ENCODE data around the gene S100A13.

DNA sequence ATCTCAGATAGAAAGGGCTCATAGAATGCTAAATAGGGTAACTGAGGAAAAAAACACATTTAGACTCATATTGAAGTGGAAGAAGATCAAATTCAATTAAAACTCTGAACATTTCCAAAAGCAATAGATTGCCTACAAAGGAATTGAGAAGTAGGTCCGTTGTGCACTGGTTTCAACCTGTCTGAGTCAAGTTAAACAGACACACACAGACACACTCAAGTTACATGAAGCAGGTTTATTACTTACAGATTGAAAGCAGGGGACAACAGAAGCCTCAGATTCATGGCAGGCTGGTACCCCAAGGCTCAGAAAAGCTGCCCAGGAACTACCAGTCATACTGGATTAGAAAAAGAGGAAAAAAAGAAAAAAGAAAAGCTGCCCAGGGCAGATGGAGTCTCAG lies 41.0 kb downstream of the S100A13 start:
- no peak for TF ChIP-seq ZNF274 (IDR thresholded peaks at IDR 0.05; ENCODE audit: low read depth, low read length)
- no peak for TF ChIP-seq SUZ12 (IDR thresholded peaks at IDR 0.05; ENCODE audit: extremely low read depth, insufficient read depth, insufficient read length)
